ENCODE results near the gene APBB2.
"Not testable (repeated sequence)": the region's sequence is repeated elsewhere in the genome, so short reads cannot be mapped to it uniquely, and the experiment has no call there.

APBB2 gene

DNA sequence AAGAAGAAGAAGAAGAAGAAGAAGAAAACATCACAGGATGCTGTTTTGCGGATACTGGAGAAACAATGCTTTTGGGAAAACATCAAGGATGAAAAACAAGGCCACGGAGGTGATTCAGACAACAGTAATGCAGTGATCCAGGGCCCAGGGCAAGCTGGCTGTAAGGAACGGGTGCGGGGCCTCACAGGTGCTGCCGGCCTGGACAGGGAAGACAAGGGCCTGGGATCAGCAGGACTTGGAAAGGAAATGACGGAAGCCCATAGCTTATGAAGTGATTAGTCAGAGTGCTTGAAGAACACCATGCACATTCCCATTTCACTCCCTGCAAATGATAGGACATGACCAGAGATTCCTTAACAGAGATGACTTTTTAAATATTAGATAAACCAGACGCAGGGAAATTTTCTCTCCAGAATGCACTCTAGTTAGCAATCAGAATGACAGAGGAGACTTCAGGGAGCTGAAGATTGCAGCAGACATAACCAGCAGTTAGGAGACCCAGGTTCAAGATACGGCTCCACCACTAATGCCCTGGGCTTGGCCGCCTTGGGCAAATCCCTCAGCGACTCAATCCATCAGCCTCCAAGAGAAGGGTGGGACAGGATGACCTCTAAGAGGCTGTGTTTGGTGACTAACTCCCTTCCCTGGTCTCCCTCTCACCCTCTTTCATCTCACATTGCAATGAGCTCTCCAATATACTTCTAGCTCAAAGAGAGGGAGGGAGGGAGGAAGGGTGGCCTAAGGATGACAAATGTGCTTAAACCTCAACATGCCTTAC, 54.1 kb downstream of the APBB2 start:
- no peak for DNase-seq (ENCODE audit: low read depth in 1 of 2, low spot score in 1 of 2)

- no peak for DNase-seq (ENCODE audit: low read depth in 1 of 2, low spot score in 1 of 2)
These were observed 55.6 kb downstream of the APBB2 start for GRCh38 chr4:41158756-41159155.

- no peak for DNase-seq (ENCODE audit: low read depth in 1 of 2, low spot score in 1 of 2)
These were observed 56.1 kb downstream of the APBB2 start for GRCh38 chr4:41158274-41158673.

DNA sequence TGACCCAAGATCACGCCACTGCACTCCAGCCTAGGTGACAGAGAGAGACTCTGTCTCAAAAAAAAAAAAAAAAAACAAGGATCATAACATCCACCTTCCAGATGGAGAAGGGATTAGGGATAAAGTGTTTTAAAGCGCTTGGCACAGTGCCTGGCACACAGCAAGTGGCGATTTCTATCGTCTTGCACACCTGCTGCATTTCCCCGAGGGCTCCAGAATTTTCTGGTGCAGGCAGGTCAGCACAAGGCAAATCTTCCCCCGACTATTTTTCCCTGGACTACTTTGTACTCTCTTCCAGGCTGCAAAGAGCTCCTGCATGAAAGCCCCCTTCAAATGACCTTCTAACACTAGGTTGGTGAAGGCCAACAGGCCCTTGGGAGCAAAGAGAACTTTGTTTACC, 57.3 kb downstream of the APBB2 start:
- DNase-seq (ENCODE audit: low read depth in 1 of 2, low spot score in 1 of 2), result no peak

- no peak for DNase-seq (ENCODE audit: low read depth in 1 of 2, low spot score in 1 of 2)
These were observed 57.8 kb downstream of the APBB2 start for GRCh38 chr4:41156574-41156973.

DNA sequence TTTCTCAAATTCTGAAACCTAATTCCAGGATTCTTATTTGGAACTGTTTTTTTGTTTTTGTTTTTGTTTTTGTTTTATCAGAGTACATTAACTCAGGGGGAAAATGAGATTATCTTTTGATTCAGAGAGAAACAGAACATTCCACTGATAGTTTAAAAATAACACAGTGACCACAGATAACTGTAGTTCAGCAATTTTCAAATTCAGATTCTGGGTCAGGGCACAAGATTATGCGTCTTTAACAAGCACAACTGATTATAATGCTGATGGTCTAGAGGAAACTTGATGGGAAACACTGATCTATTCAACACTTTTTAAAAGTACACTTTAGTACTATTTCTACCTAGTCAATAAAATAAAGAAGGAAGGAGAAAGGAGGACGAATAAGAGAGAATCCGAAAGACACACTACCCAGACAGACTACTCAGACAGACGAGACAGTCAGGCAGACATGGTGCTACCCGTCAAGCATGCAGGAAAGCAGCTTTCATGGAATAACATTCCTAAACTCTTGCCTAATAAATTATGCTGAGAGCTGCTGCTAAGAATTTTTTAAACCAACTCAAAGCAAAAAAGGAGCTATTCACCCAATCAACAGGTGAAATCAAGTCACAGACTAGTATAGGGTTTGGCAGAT, 59.0 kb downstream of the APBB2 start:
- no peak for DNase-seq (ENCODE audit: low read depth in 1 of 2, low spot score in 1 of 2)

DNA sequence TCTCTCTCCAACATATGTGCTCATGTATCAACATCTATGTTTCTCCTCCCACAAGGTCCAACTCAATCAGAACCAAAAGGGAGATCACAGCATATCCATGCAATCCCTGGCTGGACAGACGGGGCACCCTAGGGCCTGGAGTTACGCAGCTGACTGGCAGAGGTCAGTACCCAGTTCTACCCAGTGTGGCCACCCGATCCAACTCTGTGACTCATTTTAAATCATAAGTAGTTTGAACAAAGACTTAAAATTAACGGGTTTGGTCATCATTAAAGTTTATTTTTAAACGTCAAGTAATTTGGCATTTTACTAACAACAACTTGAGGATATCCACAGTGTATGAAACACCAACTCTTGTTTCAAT, 59.5 kb downstream of the APBB2 start:
- DNase-seq (ENCODE audit: low read depth in 1 of 2, low spot score in 1 of 2), result no peak

DNA sequence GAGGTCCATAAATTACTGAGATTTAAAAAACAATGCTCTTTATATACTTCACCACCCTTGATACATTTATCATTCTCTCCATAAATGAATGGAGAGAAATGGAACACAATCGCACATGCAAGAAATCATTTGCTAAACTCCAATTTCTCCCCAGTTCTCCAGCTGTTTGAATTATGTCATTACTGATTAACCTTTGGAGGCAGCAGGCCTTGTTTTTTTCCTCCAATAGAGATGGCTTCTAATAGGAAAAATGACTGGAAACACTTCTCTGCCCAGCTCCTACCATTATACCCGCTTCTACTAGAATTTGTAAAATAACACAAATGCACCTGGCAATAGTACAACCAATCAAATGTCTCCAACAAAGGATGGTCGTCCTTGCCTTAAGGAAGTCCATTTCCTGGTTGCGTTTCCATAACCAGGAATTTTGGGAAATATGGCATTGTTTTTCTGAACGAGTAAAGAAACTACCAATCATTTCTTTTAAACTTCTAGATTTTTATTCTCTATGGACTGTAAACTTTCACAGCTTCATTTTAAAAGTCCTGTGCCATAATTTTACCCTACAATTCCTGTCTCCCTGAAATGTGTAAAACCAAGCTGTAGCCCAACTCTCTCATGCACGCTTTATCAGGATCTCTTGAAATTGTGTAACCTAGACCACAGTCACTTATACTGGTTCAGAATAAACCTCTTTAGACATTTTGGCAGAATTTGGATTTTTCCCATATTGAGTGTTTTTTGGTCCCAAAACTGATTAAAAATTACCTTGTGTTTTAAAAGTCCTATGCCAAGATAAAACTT, 60.1 kb downstream of the APBB2 start:
- no peak for DNase-seq (ENCODE audit: low read depth in 1 of 2, low spot score in 1 of 2)

DNA sequence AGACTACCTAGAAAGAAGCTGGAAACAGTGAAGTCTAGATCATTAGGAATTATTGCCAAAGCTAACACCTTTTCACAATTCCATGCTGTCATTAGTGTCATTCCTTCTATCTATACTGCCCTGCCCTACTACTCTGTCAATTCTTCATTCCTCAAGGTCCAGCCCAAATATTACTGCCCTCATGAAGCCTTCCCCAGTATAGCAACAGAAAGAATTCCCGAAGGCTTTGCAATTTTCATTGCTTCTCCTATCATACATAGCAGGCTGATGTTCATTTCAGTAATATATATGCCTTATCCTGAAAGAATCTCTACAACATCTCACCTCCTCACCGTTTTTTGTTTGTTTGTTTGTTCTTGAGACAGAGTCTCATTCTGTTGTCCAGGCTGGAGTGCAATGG, 63.9 kb downstream of the APBB2 start:
- DNase-seq (ENCODE audit: low read depth in 1 of 2, low spot score in 1 of 2), result no peak

GRCh38 chr4:41149568-41149967, 64.8 kb downstream of the APBB2 start:
- DNase-seq (ENCODE audit: low read depth in 1 of 2, low spot score in 1 of 2), result not testable (repeated sequence)

DNA sequence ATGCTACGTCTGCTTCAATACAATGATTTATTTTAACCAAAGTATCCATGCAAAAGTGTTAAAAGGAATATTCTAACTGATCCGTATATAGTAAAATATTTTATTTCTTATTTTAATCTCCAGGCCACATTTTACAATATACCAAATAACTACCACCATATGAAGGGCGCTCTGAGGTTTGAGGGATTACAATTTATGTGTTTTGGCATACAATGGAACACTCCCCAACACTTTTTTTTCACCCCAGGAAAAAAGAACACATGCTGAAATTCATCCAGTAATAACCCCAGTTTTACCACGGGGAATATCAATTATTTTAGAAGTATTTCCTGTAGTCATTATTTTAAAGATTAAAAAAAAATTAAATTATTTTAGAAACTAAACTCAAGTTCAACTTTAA, 65.4 kb downstream of the APBB2 start:
- DNase-seq (ENCODE audit: low read depth in 1 of 2, low spot score in 1 of 2), result no peak

GRCh38 chr4:41148292-41148691, 66.0 kb downstream of the APBB2 start:
- no peak for DNase-seq (ENCODE audit: low read depth in 1 of 2, low spot score in 1 of 2)

GRCh38 chr4:41147570-41147969, 66.8 kb downstream of the APBB2 start:
- not testable (repeated sequence) for DNase-seq (ENCODE audit: low read depth in 1 of 2, low spot score in 1 of 2)

DNA sequence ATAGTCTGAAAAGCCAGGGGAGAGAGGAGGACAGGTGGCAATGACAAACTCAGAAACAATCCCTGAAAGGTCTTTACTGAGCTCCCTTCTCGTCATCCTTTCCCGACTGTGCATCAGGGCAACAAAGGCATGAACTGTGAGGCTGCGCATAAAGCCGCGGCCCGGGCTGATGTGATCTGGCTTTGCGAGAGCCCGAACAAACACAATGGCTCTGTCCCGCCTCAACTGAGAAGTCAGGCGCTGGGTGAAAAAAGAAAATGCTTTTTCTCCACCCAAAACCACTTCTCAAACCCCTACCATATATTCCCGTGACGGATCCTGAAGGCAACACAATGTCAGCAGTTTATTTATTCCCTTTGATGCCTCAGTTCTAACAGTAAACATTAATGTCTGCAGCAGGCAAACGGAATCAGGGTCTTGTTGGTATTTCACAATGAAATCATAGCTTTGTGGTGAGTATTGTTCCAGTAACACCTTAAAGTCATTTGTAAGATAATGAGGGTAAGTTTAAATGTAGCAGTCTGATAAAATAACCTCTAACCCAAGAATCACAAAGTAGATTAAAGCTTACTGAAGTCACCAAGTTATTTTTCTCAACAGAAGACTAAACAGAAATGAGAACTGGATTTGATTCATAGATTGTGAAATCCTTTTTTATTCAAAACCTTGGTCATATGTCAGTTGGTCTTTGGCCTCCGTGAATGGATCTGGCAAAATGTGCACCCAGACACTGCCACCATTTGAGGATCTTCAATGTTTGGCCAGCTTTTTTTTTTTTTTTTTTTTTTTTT, 67.4 kb downstream of the APBB2 start:
- DNase-seq (ENCODE audit: low read depth in 1 of 2, low spot score in 1 of 2), result no peak

GRCh38 chr4:41146196-41146595, 68.1 kb downstream of the APBB2 start:
- no peak for DNase-seq (ENCODE audit: low read depth in 1 of 2, low spot score in 1 of 2)

DNA sequence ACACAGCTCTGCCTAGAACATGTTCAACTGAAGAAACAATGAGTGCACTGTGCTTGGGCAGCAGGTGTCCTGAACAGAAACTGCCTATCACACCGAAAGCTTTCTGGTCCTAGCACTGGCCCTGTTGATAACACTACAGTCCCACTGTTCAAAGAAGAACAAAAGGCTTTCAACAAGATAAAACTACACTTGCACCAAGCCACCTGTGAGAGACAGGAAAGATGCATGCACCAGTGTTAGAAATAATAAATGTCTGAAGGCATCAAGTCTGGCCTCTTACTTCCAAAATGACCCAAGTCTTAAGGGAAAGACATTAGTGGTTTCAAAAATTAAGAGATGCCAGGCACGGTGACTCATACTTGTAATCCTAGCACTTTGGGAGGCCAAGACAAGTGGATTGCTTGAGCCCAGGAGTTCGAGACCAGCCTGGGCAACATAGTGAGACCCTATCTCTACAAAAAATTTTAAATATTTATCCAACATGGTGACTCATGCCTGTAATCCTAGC, 68.7 kb downstream of the APBB2 start:
- no peak for DNase-seq (ENCODE audit: low read depth in 1 of 2, low spot score in 1 of 2)

DNA sequence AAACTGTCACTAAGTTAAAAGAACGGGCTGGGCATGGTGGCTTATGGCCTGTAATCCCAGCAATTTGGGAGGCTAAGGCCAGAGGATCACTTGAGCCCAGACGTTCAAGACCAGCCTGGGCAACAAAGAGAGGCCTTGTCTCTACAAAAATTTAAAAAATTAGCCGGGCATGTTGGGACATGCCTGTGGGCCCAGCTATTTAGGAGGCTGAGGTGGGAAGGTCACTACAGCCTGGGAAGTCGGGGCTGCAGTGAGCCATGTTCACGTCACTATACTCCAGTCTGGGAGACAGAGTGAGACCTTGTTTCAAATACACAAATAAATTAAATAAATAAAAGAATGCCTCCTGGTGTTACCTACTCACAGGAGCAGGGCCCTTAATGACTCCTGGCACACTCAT, 69.5 kb downstream of the APBB2 start:
- no peak for DNase-seq (ENCODE audit: low read depth in 1 of 2, low spot score in 1 of 2)

DNA sequence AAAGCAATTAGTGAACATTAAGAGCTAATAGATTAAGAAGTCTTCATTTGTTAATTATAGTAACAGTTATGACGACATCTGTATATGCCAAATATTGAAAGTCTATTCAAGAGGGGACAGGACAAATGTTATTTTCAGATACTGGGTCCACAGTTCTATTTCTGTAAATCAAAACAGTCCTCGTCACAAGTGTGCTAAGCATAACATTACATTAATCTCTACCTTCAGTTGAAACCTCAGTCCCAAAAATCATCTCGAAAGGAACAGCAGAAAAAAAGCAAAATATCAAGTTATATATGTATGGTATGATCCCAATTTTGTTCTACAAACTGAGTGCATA, 70.3 kb downstream of the APBB2 start:
- no peak for DNase-seq (ENCODE audit: low read depth in 1 of 2, low spot score in 1 of 2)

DNA sequence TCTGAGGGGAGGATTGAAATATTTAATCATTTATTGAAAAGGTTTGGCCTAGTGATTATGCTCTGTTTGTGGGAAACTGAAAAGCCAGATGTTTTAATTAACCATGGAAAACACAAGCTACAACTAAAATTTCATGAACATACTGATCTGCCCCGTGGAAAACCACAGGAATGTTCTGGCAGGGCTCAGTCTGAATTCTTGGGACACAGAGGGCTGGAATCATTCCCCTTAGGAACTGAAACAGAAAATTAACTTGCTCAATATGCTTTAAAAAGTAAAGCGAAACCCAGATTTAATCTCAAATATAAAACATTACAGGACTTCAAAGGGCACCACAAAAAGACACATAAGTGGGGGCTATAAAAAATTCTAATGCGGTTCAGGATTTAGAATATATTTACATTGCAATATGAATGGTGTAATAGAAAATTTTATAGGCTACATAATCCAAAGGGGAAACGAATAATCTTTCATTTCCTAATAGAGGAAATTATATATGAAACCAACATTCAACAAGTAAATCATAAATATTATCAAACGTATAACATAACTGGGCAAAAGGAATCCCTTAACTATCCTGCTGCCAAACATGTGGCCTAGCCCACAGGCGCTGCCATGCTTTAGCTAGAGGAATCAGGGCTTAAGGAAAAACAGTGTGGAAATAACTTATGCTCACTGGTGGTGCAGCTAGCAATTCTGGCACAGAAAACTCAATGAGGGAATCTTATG, 70.9 kb downstream of the APBB2 start:
- DNase-seq (ENCODE audit: low read depth in 1 of 2, low spot score in 1 of 2), result no peak
